ENCODE data around the gene RHOBTB3. TPM values are rescaled to one million over a fixed set of nuclear protein-coding genes. Genes with fewer than 3 reads are reported as not detected.

Gene RHOBTB3
- total RNA-seq, 1 donor from 2014 or later, result 79.7 TPM

- intact Hi-C loops (cut with micrococcal nuclease), result no loop called here
- H3K4me3 ChIP-seq, result no peak overlapping the region
- TF ChIP-seq, protein P1, sequence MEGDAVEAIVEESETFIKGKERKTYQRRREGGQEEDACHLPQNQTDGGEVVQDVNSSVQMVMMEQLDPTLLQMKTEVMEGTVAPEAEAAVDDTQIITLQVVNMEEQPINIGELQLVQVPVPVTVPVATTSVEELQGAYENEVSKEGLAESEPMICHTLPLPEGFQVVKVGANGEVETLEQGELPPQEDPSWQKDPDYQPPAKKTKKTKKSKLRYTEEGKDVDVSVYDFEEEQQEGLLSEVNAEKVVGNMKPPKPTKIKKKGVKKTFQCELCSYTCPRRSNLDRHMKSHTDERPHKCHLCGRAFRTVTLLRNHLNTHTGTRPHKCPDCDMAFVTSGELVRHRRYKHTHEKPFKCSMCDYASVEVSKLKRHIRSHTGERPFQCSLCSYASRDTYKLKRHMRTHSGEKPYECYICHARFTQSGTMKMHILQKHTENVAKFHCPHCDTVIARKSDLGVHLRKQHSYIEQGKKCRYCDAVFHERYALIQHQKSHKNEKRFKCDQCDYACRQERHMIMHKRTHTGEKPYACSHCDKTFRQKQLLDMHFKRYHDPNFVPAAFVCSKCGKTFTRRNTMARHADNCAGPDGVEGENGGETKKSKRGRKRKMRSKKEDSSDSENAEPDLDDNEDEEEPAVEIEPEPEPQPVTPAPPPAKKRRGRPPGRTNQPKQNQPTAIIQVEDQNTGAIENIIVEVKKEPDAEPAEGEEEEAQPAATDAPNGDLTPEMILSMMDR (IDR thresholded peaks at IDR 0.05; ENCODE audit: borderline replicate concordance), result no peak
These were observed 70.4 kb downstream of the RHOBTB3 start for GRCh38 chr5:95801532-95801931.

GRCh38 chr5:95801961-95802360 is 70.8 kb downstream of the RHOBTB3 start:
- no peaks in the 10 kb centered on the region for H3K27me3 ChIP-seq (ENCODE audit: low read depth)
- peaks cover 37% of the 10 kb centered on the region for H3K4me1 ChIP-seq
- H3K9me3 ChIP-seq (replicated peaks), result peaks cover 11% of the 10 kb centered on the region
- DNase-seq, result no peak
- H3K36me3 ChIP-seq, result peaks cover 5% of the 10 kb centered on the region
- intact Hi-C loops (cut with micrococcal nuclease), result no loop called here
- peak overlapping the region; percentile 82 for H3K27ac ChIP-seq (replicated peaks)
- H3K4me3 ChIP-seq, result no peak overlapping the region
- TF ChIP-seq, protein P1 (IDR thresholded peaks at IDR 0.05; ENCODE audit: borderline replicate concordance), result no peak

More at GRCh38 chr5:95801532-95801931, 70.4 kb downstream of the RHOBTB3 start:
- Histone ChIP-seq H3K27me3 (ENCODE audit: low read depth) (no peaks in the 10 kb centered on the region), H3K27ac (replicated peaks) (peak overlapping the region; percentile 82), H3K36me3 (peaks cover 7% of the 10 kb centered on the region), H3K4me1 (peaks cover 33% of the 10 kb centered on the region), H3K9me3 (replicated peaks) (peaks cover 11% of the 10 kb centered on the region)
- DNase-seq, result no peak

DNA sequence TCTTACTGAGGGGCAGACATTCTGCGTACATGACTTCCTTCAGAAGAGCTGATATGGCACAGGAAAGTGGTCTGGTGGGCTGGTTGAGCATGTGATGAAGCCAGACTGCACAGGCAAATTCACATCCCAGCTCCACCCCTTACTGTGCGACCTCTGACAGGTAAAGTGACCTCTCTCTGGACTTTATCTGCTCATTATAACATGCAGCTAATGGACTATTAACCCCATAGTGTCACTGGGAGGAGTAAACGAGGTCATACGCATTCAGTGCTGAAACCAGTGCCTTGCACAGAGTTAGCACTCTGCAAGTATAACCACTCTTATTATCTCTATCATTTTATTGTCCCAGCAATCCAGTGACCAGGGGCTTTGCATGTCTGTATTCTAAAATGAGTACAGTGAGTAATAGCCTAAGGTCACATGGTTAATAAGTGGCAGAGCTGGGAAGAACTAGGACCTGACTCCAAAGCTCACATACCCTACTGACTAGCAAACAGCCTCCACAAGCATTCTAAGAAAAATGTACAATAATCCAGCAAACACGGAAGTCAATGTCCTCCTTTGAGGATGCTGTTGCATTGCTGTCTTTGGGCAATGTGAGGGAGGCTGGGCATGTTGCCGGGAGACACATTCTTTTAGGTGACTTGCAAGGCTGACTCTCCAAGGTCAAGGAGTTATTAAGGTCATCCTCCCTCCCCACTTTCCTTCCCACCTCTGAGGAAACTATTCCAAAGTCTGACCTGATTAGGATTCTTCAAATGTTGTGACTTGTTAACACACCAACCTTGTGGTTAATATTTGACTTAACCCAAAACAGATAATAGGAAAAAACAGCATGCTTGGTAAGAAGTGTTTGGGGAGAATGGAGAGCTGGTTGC is 72.4 kb downstream of the RHOBTB3 start:
- TF ChIP-seq, protein P1 (IDR thresholded peaks at IDR 0.05; ENCODE audit: borderline replicate concordance), result no peak
- Histone ChIP-seq H3K4me3 (no peak overlapping the region), H3K36me3 (peaks cover 5% of the 10 kb centered on the region), H3K9me3 (replicated peaks) (peaks cover 11% of the 10 kb centered on the region), H3K27me3 (ENCODE audit: low read depth) (no peaks in the 10 kb centered on the region), H3K27ac (replicated peaks) (peak overlapping the region; percentile 82), H3K4me1 (peaks cover 53% of the 10 kb centered on the region)
- intact Hi-C loops (cut with micrococcal nuclease), result no loop called here
- DNase-seq, result no peak

GRCh38 chr5:95804736-95805539 is 73.8 kb downstream of the RHOBTB3 start:
- Histone ChIP-seq H3K9me3 (replicated peaks) (peaks cover 11% of the 10 kb centered on the region), H3K36me3 (peaks cover 5% of the 10 kb centered on the region), H3K27me3 (ENCODE audit: low read depth) (no peaks in the 10 kb centered on the region), H3K4me1 (peaks cover 67% of the 10 kb centered on the region), H3K4me3 (no peak overlapping the region), H3K27ac (replicated peaks) (peak overlapping the region; percentile 82)
- TF ChIP-seq, protein P1 (IDR thresholded peaks at IDR 0.05; ENCODE audit: borderline replicate concordance), result no peak
- no peak for DNase-seq
- intact Hi-C loops (cut with micrococcal nuclease), result no loop called here

GRCh38 chr5:95806687-95807086 is 75.6 kb downstream of the RHOBTB3 start:
- TF ChIP-seq, protein P1 (IDR thresholded peaks at IDR 0.05; ENCODE audit: borderline replicate concordance), result no peak
- no peaks in the 10 kb centered on the region for H3K27me3 ChIP-seq (ENCODE audit: low read depth)
- peaks cover 11% of the 10 kb centered on the region for H3K9me3 ChIP-seq (replicated peaks)
- H3K36me3 ChIP-seq, result peaks cover 7% of the 10 kb centered on the region
- no peak for DNase-seq
- peak overlapping the region; percentile 91 for H3K27ac ChIP-seq (replicated peaks)
- no peak overlapping the region for H3K4me3 ChIP-seq
- intact Hi-C loops (cut with micrococcal nuclease), result no loop called here
- peaks cover 76% of the 10 kb centered on the region for H3K4me1 ChIP-seq

Measured in left ventricle myocardium inferior (tissue), 1 donor.